Karpas-422 (cell line): ENCODE results near the gene APOA1. TPM values are rescaled to one million over a fixed set of nuclear protein-coding genes. Genes with fewer than 3 reads are reported as not detected.

Experiments
- DNase-seq: peaks from one replicate; pipeline ENCODE4 v3.0.0-alpha.2; 2015
- H2AFZ ChIP-seq: fragments of 200-600 bp; sonication (generic); 2 replicates; pipeline ENCODE4 v1.6.1; 2014; ENCODE audit warnings: antibody characterized with exemption, low read length, mixed read lengths
- H3K27ac ChIP-seq: fragments of 200-600 bp; sonication (generic); 2 replicates; pipeline ENCODE4 v1.5.1; 2014; ENCODE audit warnings: mild to moderate bottlenecking, low read length, moderate library complexity
- H3K27me3 ChIP-seq: fragments of 200-600 bp; sonication (generic); 2 replicates; pipeline ENCODE4 v1.6.1; 2014; ENCODE audit warnings: low read length, mixed read lengths
- H3K36me3 ChIP-seq: fragments of 200-600 bp; sonication (generic); 2 replicates; pipeline ENCODE4 v1.6.1; 2014; ENCODE audit warnings: low read length, mixed read lengths; ENCODE audit not compliant: insufficient read depth
- H3K4me1 ChIP-seq: fragments of 200-600 bp; sonication (generic); 2 replicates; pipeline ENCODE4 v1.6.1; 2014; ENCODE audit warnings: mild to moderate bottlenecking, low read length, mixed read lengths
- H3K4me2 ChIP-seq: fragments of 200-600 bp; sonication (generic); 2 replicates; pipeline ENCODE4 v1.6.1; 2014; ENCODE audit warnings: low read length, low read depth, mild to moderate bottlenecking; ENCODE audit not compliant: poor library complexity, severe bottlenecking
- H3K4me3 ChIP-seq: fragments of 200-600 bp; sonication (generic); 2 replicates; pipeline ENCODE4 v1.5.1; 2014; ENCODE audit warnings: mild to moderate bottlenecking, antibody characterized with exemption, low read length, mixed read lengths
- H3K79me2 ChIP-seq: fragments of 200-600 bp; sonication (generic); 2 replicates; pipeline ENCODE4 v1.6.1; 2014; ENCODE audit warnings: mild to moderate bottlenecking, low read length, mixed read lengths
- H3K9ac ChIP-seq: fragments of 200-600 bp; sonication (generic); 2 replicates; pipeline ENCODE4 v1.6.0; 2014; ENCODE audit warnings: low read length
- H3K9me2 ChIP-seq: fragments of 200-600 bp; sonication (generic), shearing (Covaris generic); replicated peaks from 2 replicates; pipeline ENCODE4 v1.6.0; 2014; ENCODE audit warnings: mild to moderate bottlenecking, low read length, moderate library complexity; ENCODE audit not compliant: insufficient read depth
- H3K9me3 ChIP-seq: fragments of 300-700, 200-600 bp; sonication (generic); 2 replicates; pipeline ENCODE4 v1.6.1; 2014; ENCODE audit warnings: low read length, mixed read lengths
- H4K20me1 ChIP-seq: fragments of 200-600 bp; sonication (generic); 2 replicates; pipeline ENCODE4 v1.6.1; 2014; ENCODE audit warnings: mild to moderate bottlenecking, antibody characterized with exemption, low read length, low read depth; ENCODE audit not compliant: insufficient read depth
- total RNA-seq: library from RNA; depleted of rRNA; stranded (reverse); fragments of >200 nt; shearing (Covaris generic); gene quantifications from 2 replicates; pipeline ENCODE4 v1.2.3, GENCODE V29; 2014; ENCODE audit warnings: low replicate concordance

Gene APOA1
- total RNA-seq, 1 experiment from 2014 or later, result not detected

- no peak overlapping the region for H3K4me2 ChIP-seq
- no peaks in the 10 kb centered on the region for H3K4me1 ChIP-seq
- H4K20me1 ChIP-seq, result no peaks in the 10 kb centered on the region
These were observed 16.1 kb upstream of the APOA1 start for GRCh38 chr11:116853461-116854073.

GRCh38 chr11:116852261-116853031 lies 15.0 kb upstream of the APOA1 start:
- no peak for DNase-seq
- no peaks in the 10 kb centered on the region for H3K79me2 ChIP-seq
- H3K9me3 ChIP-seq, result no peaks in the 10 kb centered on the region
- H4K20me1 ChIP-seq, result no peaks in the 10 kb centered on the region
- H3K9ac ChIP-seq, result no peak overlapping the region
- H3K4me1 ChIP-seq, result no peaks in the 10 kb centered on the region
- H3K27me3 ChIP-seq, result no peaks in the 10 kb centered on the region
- no peaks in the 10 kb centered on the region for H3K36me3 ChIP-seq
- no peak overlapping the region for H3K27ac ChIP-seq
- H2AFZ ChIP-seq, result no peak overlapping the region
- no peak overlapping the region for H3K4me3 ChIP-seq
- H3K9me2 ChIP-seq, result no peaks in the 10 kb centered on the region
- no peak overlapping the region for H3K4me2 ChIP-seq

More at GRCh38 chr11:116853461-116854073, 16.1 kb upstream of the APOA1 start:
- DNase-seq, result no peak
- Histone ChIP-seq H3K9me3 (no peaks in the 10 kb centered on the region), H3K9ac (no peak overlapping the region), H2AFZ (no peak overlapping the region), H3K27ac (no peak overlapping the region), H3K79me2 (no peaks in the 10 kb centered on the region), H3K4me3 (no peak overlapping the region), H3K27me3 (no peaks in the 10 kb centered on the region), H3K36me3 (no peaks in the 10 kb centered on the region), H3K9me2 (no peaks in the 10 kb centered on the region)

- no peak for DNase-seq
- H3K4me3 ChIP-seq, result no peak overlapping the region
- H3K27ac ChIP-seq, result no peak overlapping the region
- H3K79me2 ChIP-seq, result no peaks in the 10 kb centered on the region
- H3K36me3 ChIP-seq, result no peaks in the 10 kb centered on the region
- no peaks in the 10 kb centered on the region for H3K4me1 ChIP-seq
- H4K20me1 ChIP-seq, result no peaks in the 10 kb centered on the region
- H3K27me3 ChIP-seq, result no peaks in the 10 kb centered on the region
- H3K9me2 ChIP-seq, result no peaks in the 10 kb centered on the region
- no peak overlapping the region for H2AFZ ChIP-seq
- H3K9ac ChIP-seq, result no peak overlapping the region
- no peak overlapping the region for H3K4me2 ChIP-seq
- H3K9me3 ChIP-seq, result no peaks in the 10 kb centered on the region
These were observed 14.2 kb upstream of the APOA1 start for GRCh38 chr11:116851626-116852025.

GRCh38 chr11:116849486-116849885 lies 12.1 kb upstream of the APOA1 start:
- Histone ChIP-seq H2AFZ (no peak overlapping the region), H3K4me1 (no peaks in the 10 kb centered on the region), H3K27me3 (no peaks in the 10 kb centered on the region), H3K9me2 (no peaks in the 10 kb centered on the region), H3K36me3 (no peaks in the 10 kb centered on the region), H3K9ac (no peak overlapping the region), H3K9me3 (no peaks in the 10 kb centered on the region), H3K27ac (no peak overlapping the region), H3K4me2 (no peak overlapping the region), H3K79me2 (no peaks in the 10 kb centered on the region), H4K20me1 (no peaks in the 10 kb centered on the region), H3K4me3 (no peak overlapping the region)
- no peak for DNase-seq

- H3K27ac ChIP-seq, result no peak overlapping the region
- H3K4me1 ChIP-seq, result no peaks in the 10 kb centered on the region
- no peak overlapping the region for H2AFZ ChIP-seq
- H3K36me3 ChIP-seq, result no peaks in the 10 kb centered on the region
- no peak for DNase-seq
- H3K4me2 ChIP-seq, result no peak overlapping the region
- no peaks in the 10 kb centered on the region for H4K20me1 ChIP-seq
- no peaks in the 10 kb centered on the region for H3K9me3 ChIP-seq
- no peaks in the 10 kb centered on the region for H3K79me2 ChIP-seq
- no peaks in the 10 kb centered on the region for H3K27me3 ChIP-seq
- no peaks in the 10 kb centered on the region for H3K9me2 ChIP-seq
- no peak overlapping the region for H3K9ac ChIP-seq
- no peak overlapping the region for H3K4me3 ChIP-seq
These were observed 11.6 kb upstream of the APOA1 start for GRCh38 chr11:116849060-116849459.

- Histone ChIP-seq H3K36me3 (no peaks in the 10 kb centered on the region), H3K9ac (no peak overlapping the region)
These were observed 10.2 kb upstream of the APOA1 start for GRCh38 chr11:116847612-116848011.

GRCh38 chr11:116844722-116845121 lies 7.3 kb upstream of the APOA1 start:
- H3K79me2 ChIP-seq, result no peaks in the 10 kb centered on the region
- H3K4me2 ChIP-seq, result no peak overlapping the region
- no peaks in the 10 kb centered on the region for H3K9me3 ChIP-seq
- DNase-seq, result no peak
- no peaks in the 10 kb centered on the region for H3K9me2 ChIP-seq
- no peaks in the 10 kb centered on the region for H3K36me3 ChIP-seq
- no peak overlapping the region for H3K4me3 ChIP-seq
- no peaks in the 10 kb centered on the region for H3K4me1 ChIP-seq
- H3K27ac ChIP-seq, result no peak overlapping the region
- no peaks in the 10 kb centered on the region for H4K20me1 ChIP-seq
- H3K27me3 ChIP-seq, result no peaks in the 10 kb centered on the region
- no peak overlapping the region for H3K9ac ChIP-seq
- H2AFZ ChIP-seq, result no peak overlapping the region

More at GRCh38 chr11:116847612-116848011, 10.2 kb upstream of the APOA1 start:
- no peaks in the 10 kb centered on the region for H3K9me2 ChIP-seq
- H4K20me1 ChIP-seq, result no peaks in the 10 kb centered on the region
- no peak for DNase-seq
- H2AFZ ChIP-seq, result no peak overlapping the region
- H3K79me2 ChIP-seq, result no peaks in the 10 kb centered on the region
- H3K4me3 ChIP-seq, result no peak overlapping the region
- no peak overlapping the region for H3K4me2 ChIP-seq
- H3K4me1 ChIP-seq, result no peaks in the 10 kb centered on the region
- H3K27me3 ChIP-seq, result no peaks in the 10 kb centered on the region
- no peak overlapping the region for H3K27ac ChIP-seq
- H3K9me3 ChIP-seq, result no peaks in the 10 kb centered on the region

GRCh38 chr11:116843661-116844060 lies 6.2 kb upstream of the APOA1 start:
- DNase-seq, result no peak

More at GRCh38 chr11:116843661-116844060, 6.2 kb upstream of the APOA1 start:
- no peak overlapping the region for H3K9ac ChIP-seq
- no peak overlapping the region for H3K27ac ChIP-seq
- H3K4me1 ChIP-seq, result no peaks in the 10 kb centered on the region
- no peaks in the 10 kb centered on the region for H3K9me3 ChIP-seq
- H2AFZ ChIP-seq, result no peak overlapping the region
- H3K79me2 ChIP-seq, result no peaks in the 10 kb centered on the region
- H4K20me1 ChIP-seq, result no peaks in the 10 kb centered on the region
- no peak overlapping the region for H3K4me3 ChIP-seq
- H3K9me2 ChIP-seq, result no peaks in the 10 kb centered on the region
- H3K4me2 ChIP-seq, result no peak overlapping the region
- no peaks in the 10 kb centered on the region for H3K27me3 ChIP-seq
- H3K36me3 ChIP-seq, result no peaks in the 10 kb centered on the region
